Spleen (tissue), 7 donors: ENCODE measurements around the gene ABI2.

Experiments used
- CTCF ChIP-seq, 11 experiments: fragments of 200-600 bp in 7 of 11; fragments of 450-650 bp in 4 of 11; sonication (generic) in 4 of 11; IDR thresholded peaks in 8 of 11; conservative IDR thresholded peaks in 3 of 11; 1 replicate in 7 of 11; 2 replicates in 4 of 11; pipeline versions ENCODE4 v1.4.0 to v1.8.0; 2016 to 2021; ENCODE audit warnings: antibody characterized with exemption in 11 of 11, inconsistent platforms in 4 of 11, mild to moderate bottlenecking in 1 of 11
- POLR2A ChIP-seq, 3 donors: fragments of 450-650 bp; IDR thresholded peaks; one replicate each; pipeline ENCODE4 v1.5.1; 2017; ENCODE audit warnings: antibody characterized with exemption in 3 of 3, mild to moderate bottlenecking in 1 of 3
- POLR2AphosphoS5 ChIP-seq, 3 donors: sonication (generic); formaldehyde crosslinking; IDR thresholded peaks; one replicate each; pipeline ENCODE4 v1.5.1; 2017; ENCODE audit warnings: antibody characterized with exemption in 3 of 3
- donor health status: DM: no; HTN: no; CAD: no; lungs with moderate emphysema.
- donor health status: DM: no; HTN: no; CAD: no.
- donor health status: DM: no; HTN: no; CAD: no.

- TF ChIP-seq POLR2A (IDR thresholded peaks at IDR 0.05) (no peak), CTCF (IDR thresholded peaks at IDR 0.05 in 8 of 11, conservative IDR thresholded peaks at IDR 0.05 in 3 of 11) (no peak), POLR2AphosphoS5 (IDR thresholded peaks at IDR 0.05) (no peak)
Observed at GRCh38 chr2:203330434-203330833, 2.2 kb downstream of the ABI2 start.
